GM21825 (cell line): ENCODE results near the gene RASGRF1.

ENCODE experiments used
- ATAC-seq: cut with Tn5 transposase; IDR thresholded peaks from one replicate; pipeline ENCODE4 v1.9.1; 2021; ENCODE audit warnings: mild to moderate bottlenecking, moderate library complexity; ENCODE audit not compliant: unreplicated experiment

Gene RASGRF1

DNA sequence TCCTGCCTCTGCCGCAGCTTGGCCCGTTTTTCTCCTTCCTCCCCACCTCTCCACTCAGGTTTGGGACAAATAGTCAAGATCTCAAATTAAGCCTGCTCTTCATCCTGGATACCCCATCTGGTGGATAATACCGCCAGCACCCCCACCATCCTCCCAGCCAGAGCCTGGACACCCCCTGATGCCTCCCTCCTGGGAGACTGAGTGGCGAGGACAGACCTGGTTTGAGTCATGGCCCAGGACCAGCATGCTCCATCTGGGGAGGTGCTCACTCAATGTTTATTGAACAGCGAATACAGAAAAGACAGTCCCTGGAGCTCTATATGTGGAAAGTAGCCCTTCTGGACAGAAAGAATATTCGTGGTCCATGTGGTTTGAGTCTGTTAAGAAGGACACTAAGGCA, 169.1 kb downstream of the RASGRF1 start:
- ATAC-seq, result no peak

GRCh38 chr15:78917888-78918287, 172.7 kb downstream of the RASGRF1 start:
- no peak for ATAC-seq

- ATAC-seq, result no peak
Observed at GRCh38 chr15:78916088-78916487, 174.5 kb downstream of the RASGRF1 start.

DNA sequence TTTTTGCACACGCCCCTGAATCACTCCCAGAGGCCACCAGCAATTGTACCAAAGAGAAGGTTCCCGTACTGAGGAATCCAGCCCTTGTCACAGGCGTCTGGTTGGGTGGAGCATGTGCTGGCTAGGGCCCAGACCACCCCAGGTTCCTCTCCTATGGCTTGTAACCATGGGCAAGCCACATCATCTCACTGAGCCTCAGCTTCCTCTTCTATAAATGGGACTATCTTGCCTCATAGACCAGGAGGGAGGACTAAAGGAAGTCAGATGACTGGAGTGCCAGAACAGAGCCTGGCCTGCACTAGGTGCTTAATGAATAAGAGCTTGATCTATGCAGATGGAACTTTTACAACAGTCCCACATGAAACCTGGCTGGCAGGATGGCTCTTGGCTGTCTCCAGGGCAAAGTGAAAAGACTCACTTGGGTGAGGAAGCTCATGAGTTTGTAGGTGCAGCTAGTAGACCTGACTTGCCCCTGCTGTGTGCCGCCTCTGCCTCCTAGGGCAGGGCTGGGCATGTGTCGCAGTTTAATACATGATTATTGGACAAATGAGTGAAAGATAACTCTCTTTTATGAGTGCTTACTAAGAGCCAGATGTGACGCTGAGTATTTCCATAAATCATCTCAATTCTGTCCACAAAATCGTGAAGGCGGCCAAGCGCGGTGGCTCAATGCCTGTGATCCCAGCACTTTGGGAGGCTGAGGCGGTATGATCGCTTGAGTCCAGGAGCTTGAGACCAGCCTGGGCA, 175.1 kb downstream of the RASGRF1 start:
- ATAC-seq, result no peak

DNA sequence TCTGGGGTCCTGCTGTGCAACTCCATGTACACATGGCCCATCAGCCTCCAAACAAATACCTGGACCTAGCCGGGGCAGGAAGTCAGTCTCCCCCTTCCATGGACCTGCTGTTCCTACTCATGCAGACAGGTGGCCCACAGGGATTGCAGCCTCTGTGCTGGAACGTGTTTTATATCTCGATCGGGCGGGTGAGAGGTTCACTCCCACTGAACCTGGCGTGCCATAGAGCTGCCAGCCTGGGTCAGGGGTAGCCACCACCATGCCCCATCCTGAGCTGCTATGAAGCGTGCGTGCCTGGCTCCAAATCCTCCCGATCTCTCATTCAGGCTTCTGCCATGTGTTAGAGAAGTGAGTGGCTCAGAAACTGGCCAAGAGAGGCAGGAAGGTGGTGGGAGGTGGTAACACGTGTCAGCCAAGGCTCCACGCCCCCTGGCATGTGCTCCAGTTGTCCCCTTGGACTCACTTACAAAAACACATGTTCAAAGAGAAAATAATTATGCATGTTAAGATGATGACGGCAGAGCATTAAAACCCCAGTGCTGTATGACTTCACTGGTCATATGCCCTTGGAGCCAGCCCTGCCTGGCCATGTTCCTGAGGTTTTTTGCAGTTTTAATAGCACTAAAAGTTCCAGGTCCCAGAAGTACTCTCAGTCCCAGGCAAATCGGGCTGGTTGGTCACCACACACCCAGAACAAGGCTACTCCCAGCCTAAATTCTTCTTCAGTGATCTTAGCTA, 176.4 kb downstream of the RASGRF1 start:
- no peak for ATAC-seq

- no peak for ATAC-seq
Observed at GRCh38 chr15:78913012-78913411, 177.6 kb downstream of the RASGRF1 start.

GRCh38 chr15:78912316-78912715, 178.3 kb downstream of the RASGRF1 start:
- no peak for ATAC-seq

GRCh38 chr15:78910271-78910670, 180.3 kb downstream of the RASGRF1 start:
- no peak for ATAC-seq
